ENCODE data around the gene HSH2D.
"Not testable (repeated sequence)": the region's sequence is repeated elsewhere in the genome, so short reads cannot be mapped to it uniquely, and the experiment has no call there.

Gene HSH2D, protein sequence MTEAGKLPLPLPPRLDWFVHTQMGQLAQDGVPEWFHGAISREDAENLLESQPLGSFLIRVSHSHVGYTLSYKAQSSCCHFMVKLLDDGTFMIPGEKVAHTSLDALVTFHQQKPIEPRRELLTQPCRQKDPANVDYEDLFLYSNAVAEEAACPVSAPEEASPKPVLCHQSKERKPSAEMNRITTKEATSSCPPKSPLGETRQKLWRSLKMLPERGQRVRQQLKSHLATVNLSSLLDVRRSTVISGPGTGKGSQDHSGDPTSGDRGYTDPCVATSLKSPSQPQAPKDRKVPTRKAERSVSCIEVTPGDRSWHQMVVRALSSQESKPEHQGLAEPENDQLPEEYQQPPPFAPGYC

DNA sequence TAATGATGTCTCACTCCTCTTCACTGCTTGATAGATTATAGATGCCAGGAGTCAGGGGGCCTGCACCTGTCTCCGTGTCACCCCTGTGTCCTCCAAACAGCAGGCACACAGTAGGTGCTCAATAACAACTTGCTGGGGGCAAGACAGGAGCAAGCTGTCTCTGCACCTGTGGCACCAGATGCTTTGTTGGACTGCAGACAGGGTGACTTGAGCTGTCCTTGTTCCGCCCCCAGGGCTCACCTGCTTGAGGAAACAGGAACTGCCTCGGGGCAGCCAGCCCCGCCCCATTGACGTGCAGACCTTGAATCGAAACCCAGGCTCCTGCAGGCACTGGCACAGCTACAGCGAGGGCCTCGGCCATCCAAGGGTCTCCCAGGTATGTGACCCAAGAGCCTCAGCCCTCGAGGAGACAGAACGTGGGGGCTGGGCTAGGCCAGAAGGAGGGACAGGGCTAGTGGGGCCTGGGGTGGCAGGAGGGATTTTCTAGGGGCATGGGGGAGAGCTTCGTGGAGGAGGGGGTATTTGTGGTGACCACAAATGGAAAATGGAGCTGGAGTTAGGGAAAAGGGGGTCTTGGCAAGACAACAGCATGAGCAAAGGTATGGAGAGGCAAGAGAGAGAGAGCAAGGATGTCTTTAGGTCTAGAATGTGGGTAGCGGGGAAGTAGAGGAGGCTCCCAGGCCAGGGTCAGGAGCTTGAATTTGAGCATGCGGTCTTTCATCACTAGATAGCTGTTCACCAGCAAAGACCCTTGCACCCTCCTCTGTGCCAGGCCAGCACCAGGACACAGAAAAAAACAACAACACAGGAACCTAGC lies at the start of gene HSH2D:
Gene HSH2D, plus strand, starts transcription at position 287 of the 817 bp plus-strand sequence. CDS start 5,066 bp downstream, outside the sequence.
- peak; percentile 76 to 82 for DNase-seq

DNA sequence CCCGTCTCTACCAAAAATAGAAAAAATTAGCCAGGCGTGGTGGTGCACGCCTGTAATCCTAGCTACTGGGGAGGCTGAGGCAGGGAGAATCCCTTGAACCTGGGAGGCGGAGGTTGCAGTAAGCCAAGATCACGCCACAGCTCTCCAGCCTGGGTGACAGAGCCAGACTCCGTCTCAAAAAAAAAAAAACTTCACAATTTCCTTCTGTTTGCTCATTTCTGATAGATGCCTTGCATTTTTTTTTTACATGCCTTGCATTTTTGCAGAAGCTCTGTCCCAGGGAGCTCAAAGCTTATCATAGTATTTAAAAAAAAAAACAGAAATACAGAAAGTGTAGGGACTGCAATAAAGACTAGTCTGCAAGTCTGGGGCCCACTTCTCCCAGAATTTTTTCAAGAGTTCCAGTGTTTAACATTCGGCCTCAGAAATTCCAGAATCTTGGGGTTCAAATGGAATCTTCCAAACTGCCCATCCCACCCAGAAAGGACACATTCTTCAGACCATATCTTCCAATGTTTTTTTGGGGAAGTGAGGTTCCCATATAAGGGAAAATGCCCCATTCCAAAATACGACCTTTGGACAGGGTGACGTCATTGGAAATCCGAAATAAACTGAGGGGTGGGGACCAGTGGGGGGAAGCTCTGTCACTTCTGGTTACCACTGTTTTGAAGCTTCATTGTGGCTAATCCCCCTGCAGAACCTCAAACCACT lies 49.0 kb upstream of the HSH2D start:
- no peak for DNase-seq

DNA sequence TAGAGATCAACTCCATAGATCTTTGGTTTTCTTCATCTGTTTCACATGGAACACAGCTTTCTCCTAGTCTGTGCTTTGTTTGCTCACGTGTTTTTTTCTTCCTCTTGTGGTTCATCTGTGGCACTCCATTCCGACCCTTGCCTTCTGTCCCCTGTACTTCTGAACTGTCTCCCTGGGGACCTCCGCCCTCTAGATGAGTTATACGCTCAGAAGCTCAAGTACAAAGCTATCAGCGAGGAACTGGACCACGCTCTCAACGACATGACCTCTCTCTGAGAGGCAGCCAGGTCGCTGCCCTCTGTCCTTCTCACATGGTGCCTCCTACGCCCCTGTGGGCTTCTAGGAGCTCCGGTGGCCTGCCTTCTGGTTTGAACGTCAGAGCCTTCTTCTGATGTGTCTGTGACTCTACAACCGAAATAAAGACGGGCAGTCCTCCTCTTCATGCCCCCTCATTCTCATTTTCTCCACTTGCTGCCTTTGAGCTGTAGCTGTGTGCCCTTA lies 48.4 kb upstream of the HSH2D start:
- DNase-seq: no peak

DNA sequence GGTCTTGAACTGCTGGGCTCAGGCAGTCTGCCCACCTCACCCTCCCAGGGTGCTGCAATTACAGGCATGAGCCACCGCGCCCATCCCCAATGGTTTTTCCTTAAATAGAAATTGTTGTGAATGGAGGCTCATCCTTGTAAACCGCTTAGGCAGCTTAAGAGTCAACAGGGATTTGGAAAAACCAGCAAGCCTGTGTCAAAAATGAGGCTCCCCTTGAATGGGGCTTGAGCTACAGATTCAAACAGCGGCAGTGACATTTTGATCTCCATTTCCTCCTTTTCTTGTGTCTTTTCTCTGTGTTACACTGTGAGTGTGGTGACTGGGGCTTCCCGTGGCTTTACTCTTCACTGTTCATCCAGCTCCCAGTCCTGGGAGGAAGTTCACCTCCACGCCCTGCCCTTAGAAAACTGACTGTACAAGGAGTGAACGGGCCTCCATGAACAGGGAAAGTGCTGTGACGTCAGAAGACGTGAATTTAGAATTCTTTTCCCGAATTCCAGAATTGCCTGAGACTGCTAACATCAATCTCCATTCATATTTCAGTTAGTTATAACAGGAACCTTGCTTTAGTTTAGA lies 47.1 kb upstream of the HSH2D start:
- no peak for DNase-seq

DNA sequence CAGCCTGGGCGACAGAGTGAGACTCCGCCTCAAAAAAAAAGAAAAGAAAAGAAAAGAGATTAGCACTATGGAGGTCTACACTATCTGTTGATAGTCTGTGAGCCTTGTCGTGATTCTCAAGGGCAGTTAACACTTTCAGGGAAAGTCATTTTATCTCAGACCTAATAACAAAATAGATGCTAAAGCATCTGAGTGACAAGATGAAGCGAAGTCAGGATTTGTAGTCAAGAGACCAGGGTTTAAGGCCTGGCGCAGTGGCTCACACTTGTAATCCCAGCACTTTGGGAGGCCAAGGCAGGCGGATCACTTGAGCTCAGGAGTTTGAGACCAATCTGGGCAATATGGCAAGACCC lies 45.1 kb upstream of the HSH2D start:
- DNase-seq: no peak

DNA sequence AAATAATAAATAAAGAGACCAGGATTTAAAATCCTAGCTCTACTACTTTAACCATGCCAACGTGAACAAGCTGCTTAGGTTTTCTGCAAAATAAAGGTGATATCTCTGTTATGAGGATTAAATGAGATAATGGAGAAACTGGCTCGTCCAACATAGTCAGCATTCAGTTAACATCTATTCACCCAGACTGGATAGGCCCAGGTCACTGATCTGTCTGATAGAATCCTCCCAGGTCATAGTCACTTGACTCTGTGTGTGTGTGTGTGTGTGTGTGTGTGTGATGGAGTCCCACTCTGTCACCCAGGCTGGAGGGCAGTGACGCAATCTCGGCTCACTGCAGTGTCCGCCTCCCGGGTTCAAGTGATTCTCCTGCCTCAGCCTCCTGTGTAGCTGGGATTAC lies 44.7 kb upstream of the HSH2D start:
- no peak for DNase-seq

DNA sequence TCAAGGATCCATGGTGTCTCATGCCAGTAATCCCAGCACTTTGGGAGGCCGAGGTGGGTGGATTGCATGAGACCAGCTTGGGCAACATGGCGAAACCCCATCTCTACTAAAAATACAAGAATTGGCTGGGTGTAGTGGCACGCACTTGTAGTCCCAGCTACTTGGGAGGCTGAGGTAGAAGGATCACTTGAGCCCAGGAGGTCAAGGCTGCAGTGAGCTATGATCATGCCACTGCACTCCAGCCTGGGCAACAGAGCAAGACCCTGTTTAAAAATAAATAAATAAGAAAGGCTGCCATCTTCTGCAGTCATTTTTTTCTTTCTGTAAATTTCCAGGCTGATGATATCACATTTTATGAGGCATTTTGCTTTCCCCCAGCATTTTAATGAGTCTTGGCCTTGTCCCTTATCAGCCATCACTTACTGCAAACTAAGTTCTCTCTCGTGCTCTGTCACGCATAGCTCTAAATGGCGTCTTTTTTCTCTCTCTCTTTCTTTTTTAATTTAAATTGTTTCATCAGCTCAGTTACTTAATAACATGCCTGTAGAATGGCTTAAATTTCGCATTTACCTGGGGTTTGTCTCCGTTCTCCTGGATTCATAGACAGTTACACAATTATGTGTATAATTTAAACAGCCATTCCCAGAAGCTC lies 44.0 kb upstream of the HSH2D start:
- DNase-seq: not testable (repeated sequence)

DNA sequence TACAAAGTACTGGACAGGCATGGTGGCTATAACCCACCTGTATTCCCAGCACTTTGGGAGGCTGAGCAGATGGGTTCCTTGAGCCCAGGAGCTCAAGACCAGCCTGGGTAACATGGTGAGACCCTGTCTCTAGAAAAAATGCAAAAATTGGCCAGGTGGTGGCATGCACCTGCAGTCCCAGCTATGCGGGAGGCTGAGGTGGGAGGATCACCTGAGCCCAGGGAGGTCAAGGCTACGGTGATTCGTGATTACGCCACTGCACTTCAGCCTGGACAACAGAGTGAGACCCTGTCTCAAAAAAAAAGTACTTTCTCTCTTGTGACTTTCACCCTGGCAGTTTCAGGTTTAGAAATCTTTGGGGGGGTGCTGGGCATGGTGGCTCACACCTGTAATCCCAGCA lies 43.0 kb upstream of the HSH2D start:
- no peak for DNase-seq

DNA sequence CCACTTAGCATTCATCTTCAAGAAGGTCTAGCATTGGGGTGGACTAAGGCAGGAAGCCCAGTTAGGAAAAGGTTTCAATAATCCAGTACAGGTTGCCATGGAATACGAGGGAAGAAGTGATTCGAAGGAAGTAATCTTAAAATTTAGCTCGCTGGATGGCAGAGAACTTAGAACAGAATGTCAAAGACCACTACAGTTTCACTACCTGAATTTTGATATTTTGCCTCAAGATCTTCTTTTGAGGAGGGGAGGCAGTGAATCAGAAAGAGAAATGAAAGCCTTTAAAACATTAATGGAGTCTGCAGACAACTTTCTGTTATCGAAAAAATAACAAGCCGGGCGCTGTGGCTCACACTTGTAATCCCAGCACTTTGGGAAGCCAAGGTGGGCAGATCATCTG lies 38.8 kb upstream of the HSH2D start:
- DNase-seq: no peak

DNA sequence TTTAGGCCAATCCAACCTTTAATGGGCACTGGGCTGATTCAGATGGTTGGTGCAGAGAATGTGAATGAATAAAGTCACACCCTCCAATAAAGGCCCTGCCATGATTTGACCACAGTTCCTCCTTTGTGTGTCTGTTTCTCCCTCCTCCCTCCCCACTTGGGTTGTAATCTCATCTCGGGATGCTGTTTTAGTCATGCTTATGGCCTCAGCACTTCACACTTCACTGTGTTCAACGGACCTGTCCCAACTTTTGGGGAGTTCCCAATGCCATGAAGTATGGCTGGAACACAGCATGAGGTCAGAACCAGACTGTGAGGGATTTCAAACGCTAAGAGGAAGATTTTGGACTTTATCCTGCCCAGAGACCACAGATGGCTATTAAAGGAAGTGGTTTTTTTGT lies 37.4 kb upstream of the HSH2D start:
- no peak for DNase-seq

DNA sequence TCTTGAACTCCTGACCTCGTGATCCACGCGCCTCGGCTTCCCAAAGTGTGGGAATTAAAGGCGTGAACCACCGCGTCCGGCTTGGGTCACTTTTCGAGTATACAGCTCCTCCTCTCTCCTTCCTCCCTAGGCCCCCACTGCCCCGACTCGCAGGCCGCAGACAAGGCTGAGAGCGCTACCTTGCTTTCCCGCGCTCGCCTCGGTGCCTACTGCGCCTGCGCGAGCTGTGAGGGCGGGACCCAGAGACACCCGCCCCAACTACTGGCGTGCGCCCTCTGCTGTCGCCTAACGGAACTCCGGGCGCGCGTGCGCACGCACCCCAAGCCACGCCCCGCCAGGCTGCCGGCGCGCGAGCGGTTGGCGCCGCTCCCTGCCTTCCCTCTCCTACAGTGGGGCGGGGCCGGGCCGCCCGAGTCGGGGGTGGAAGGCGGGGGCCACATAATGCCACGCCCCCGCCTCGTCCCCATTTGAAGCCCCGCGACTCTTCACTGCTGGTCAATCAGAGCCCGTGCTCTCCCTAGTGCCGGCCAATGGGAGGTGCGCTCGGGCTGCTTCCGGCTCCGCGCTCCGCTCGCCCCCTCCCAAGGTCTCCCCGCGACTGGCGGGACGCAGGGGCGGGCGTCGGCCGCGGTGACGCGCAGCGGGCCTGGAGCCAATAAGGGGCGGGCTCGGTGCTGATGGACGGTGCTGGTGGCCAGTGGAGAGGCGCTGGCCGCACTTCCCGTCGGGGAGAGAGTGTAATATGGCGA lies 32.2 kb upstream of the HSH2D start, which contains the start of gene RAB8A:
Gene RAB8A, plus strand, starts transcription at position 730 of the 749 bp plus-strand sequence. Its CDS starts 13 bp downstream, at position 743.
- peak; percentile 98 for DNase-seq

DNA sequence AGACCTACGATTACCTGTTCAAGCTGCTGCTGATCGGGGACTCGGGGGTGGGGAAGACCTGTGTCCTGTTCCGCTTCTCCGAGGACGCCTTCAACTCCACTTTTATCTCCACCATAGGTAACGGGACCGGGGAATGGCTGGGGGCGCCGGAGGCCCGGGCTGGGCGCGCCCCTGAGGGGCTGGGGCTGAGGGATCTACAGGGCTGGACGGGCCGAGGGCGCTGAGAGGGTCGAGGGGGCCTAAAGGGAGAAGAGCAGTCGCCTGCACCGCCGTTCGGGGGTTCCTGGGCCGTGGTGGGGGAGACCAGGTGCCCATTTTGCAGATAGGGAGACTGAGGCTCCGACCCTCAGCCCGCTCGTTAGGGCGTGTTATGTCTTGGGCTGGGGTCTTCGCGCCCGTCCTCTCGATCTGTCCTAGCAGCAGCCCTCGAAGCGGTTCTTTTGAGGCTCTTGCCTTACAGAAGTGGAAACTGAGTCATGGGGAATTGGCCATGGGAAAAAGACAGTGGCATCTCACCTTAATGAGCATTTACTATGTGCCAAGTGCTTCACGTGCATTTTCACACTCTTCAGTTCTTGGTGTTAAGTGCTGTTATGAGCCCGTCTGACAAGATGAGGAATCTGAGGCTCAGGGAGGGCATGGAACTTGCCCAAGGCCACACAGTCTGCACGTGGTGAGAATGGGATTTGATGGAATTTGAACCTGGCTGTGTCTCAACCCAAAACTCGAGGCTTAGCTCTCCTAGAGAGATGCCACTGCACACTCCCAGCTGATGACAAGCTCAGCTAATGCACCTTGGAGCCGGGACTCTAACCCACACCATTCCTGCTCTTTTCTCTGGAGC lies 31.4 kb upstream of the HSH2D start:
- DNase-seq: no peak

DNA sequence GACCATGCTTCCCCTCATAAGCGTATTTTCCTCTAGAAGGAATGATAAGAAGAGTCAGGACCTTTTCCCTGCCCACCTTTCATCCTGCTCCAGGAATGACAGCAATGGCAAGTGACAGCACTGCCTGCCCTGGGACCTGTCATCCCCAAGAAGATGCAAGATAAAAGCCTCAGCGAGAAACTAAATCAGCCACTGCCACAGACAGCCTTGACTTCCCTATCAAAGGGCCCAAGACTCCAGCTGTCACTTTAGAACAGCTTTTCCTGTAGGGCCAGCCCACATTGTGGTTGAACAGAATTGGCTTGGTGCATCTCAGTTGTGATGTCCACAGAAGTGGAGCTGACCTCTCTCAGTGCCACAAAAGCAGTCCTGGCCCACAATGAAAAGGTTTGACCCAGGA lies 30.7 kb upstream of the HSH2D start:
- DNase-seq: no peak

DNA sequence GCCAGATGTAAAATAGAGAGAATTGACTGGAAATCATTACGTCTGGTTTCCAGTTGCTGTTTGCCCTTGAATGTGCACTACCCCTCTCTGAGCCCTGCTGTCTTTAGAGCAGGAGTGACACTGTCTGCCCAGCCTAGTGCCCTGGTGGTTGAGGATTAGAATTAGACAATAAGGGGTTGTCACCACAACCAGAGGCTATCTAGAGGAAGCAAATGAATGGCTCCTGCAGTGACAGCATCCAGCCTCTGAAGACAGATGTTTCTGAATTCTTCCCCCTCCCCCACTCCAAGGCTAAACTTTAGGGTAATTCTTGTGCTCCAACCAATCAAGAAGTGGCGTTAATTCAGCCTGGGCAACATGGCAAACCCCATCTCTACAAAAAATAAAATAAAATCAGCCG lies 29.8 kb upstream of the HSH2D start:
- no peak for DNase-seq

DNA sequence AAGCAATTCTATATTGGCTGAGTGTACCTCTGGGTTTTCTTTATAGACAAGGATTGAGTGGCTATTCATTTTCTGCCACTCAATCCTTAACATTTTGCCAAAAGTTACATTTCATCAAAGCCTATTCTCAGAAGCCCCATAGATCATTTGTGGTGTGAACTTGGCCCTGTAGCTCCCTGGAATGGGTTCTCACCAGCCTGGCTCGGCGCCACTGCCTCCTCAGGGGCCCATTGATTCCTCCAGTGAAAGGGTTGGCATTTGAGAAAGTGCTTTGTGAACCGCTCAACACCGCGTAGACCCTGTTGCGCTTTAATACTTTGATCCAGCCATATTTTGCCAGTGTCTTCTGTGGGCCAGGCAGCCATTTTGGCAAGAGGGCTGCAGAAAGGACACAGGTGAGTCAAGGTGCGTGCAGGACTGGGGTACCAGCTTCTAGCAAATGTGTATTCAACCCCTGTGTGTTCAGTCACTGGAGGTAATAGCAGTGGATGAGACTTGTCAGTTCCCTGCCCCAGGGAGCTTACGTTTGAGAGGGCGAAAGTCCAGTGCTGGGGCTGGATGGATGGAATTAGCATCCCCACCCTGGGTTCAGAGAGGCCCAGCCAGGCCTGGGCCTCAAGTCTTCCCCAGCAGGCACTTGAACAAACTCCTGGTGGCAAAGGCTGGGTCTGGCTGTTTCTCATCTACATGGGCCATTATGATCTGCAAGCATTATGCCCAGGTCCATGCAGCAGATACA lies 28.0 kb upstream of the HSH2D start:
- no peak for DNase-seq

DNA sequence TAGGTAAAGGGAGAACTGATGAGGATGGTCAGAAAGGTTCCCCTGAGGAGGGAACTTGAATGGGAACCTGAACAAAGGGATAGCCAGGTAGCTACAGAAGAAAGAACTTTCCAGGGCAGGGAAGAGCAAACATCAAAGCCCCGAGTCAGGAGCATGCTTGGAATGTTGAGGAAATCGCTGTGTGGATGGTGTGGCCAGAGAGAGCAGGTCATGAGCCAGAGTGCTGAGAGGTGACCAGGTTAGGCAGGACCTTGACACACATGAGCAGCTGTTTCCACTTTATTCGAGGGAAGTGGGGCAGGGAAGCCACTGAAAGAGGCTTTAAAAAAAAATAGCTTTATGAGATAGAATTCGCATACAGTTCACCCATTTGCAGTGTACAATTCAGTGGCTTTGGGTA lies 27.4 kb upstream of the HSH2D start:
- no peak for DNase-seq

DNA sequence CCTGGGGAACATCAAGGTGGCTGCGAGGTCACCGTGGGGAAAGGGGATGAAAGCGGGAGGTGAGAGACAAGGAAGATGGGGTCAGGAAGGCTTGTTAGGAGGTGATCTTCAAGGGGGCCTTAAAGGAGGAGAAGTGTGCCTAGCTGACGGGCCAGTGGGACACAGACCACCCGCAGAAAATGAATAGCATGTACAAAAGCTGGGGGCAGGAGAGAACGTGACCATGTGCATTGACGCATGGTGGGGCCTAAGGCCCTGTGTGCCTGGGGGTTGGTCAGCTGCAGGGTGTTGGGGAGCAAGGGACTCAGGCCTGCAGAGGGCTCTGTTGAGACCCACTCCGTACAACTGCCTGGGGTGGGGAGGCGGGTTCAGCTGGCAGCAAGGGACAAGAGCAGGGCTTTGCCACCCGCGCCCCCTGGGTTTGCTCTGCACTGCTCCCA lies 25.9 kb upstream of the HSH2D start:
- DNase-seq: peak; percentile 15 to 41

DNA sequence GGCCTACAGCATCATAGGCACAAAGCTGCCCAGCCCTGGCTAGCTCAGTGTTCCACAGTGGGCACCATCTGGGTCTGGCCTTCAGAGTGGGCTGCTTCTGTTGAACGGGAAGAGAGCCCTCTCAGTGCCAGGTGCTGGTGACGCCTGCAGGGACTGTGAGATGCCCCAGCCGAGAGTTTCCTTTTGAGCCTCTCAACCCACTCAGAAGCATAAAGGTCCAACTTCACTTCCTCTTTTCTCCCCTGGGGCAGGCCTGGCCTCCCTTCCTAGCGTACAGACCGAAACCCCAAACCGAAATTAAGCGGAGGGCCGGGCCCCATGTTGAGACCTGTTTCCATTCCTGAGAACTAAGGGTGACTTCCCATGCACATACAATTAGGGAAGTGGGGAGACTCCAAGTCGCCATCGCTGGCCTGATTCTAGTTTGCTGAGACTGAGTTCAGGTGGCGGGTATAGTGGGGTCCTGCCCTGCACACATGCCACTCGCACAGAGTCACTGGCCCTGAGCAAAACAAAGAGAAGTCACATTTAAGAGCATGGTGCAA lies 24.9 kb upstream of the HSH2D start:
- DNase-seq: peak; percentile 71 to 80

DNA sequence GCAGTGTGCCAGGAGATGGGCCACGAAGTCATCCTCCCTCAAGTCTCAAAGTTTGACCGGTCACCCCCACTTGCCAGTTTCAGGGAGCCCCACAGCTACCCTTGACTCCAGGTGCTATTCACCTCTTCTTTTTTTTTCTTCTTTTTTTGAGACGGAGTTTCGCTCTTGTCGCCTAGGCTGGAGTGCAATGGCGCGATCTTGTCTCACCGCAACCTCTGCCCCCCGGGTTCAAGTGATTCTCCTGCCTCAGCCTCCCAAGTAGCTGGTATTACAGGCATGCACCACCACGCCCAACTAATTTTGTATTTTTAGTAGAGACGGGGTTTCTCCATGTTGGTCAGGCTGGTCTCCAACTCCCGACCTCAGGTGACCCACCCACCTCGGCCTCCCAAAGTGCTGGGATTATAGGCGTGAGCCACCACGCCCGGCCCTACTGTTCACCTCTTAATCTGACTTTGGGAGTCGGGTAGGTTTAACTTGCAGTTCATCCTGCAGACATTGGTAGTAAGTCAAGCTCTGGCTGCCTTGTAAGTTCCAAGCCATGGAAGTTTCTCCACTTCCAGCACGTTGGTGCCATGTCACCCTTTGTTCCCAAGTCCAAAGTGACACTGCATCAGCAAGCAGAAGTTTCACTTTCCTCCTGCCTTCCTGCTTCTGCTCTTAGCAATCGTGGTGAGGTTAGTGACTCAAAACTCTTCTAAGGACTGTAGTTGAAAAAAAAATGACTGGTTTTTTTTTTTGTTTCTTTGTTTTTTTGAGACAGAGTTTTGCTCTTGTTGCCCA lies 24.2 kb upstream of the HSH2D start:
- DNase-seq: peak; percentile 35 to 45

All from activated CD4-positive, alpha-beta T cell treated with anti-CD3 and anti-CD28 coated beads, Interleukin-2, amount 50 U/mL, for 48 hours (primary cell).